A549 (cell line): ENCODE measurements around the gene SART3. TPM values are rescaled to one million over a fixed set of nuclear protein-coding genes. Genes with fewer than 3 reads are reported as not detected.

Experiments
- ATAC-seq, 2 experiments: fragments of 200-7000 bp in 1 of 2; fragments of >200 bp in 1 of 2; cut with Nextera tagmentation in 1 of 2; cut with Tn5 transposase in 1 of 2; 3 replicates each; pipeline versions ENCODE4 v1.8.0 to v1.9.1; 2018 to 2020; ENCODE audit warnings: mild to moderate bottlenecking in 1 of 2, moderate library complexity in 1 of 2
- CTCF ChIA-PET: fragments of 300-600 bp; sonication (Branson Sonifier 250); formaldehyde crosslinking; extraction: SDS; loops from one replicate; lab custom pipeline; 2021; ENCODE audit warnings: antibody characterized with exemption, inconsistent platforms; lab: Yijun Ruan, JAX
- POLR2A ChIA-PET: fragments of 350-600 bp; formaldehyde crosslinking; extraction: SDS; loops from one replicate; lab custom pipeline; 2021; ENCODE audit warnings: antibody characterized with exemption, inconsistent platforms; lab: Yijun Ruan, JAX
- DNase-seq, 2 experiments: peaks; one replicate each; pipeline versions ENCODE4 v3.0.0 to v3.0.0-alpha.2; 2011 to 2016; ENCODE audit warnings: low read depth in 1 of 2, low spot score in 1 of 2
- FAIRE-seq: peaks from 2 replicates; lab custom pipeline; 2011; peaks lifted over from hg19 to GRCh38; lab: Jason Lieb, UNC
- H3K27ac ChIP-seq, 2 experiments: fragments of >200 bp; sonication (Bioruptor Twin); formaldehyde crosslinking; 3 replicates each; pipeline ENCODE4 v1.5.1; 2016 to 2017
- H3K4me1 ChIP-seq: fragments of >200 bp; sonication (Bioruptor Twin); formaldehyde crosslinking; 3 replicates; pipeline ENCODE4 v1.6.1; 2016
- H3K4me2 ChIP-seq: fragments of >200 bp; sonication (Bioruptor Twin); formaldehyde crosslinking; 3 replicates; pipeline ENCODE4 v1.6.1; 2016
- H3K4me3 ChIP-seq: fragments of >200 bp; sonication (Bioruptor Twin); formaldehyde crosslinking; 3 replicates; pipeline ENCODE4 v1.5.1; 2016
- H3K9me3 ChIP-seq: fragments of >200 bp; sonication (Bioruptor Twin); formaldehyde crosslinking; 3 replicates; pipeline ENCODE4 v1.6.1; 2016
- BHLHE40 ChIP-seq: IDR thresholded peaks from 2 replicates; pipeline ENCODE4 v1.6.1; 2012; ENCODE audit warnings: low read depth, low read length, inconsistent platforms
- CBX8 ChIP-seq: fragments of 200-600 bp; sonication (generic); IDR thresholded peaks from 2 replicates; pipeline ENCODE4 v1.6.1; 2016
- EHF ChIP-seq: fragments of 250-450 bp; sonication (Bioruptor Pico); IDR thresholded peaks from 2 replicates; pipeline ENCODE4 v1.5.0; 2020; ENCODE audit warnings: mild to moderate bottlenecking
- EHMT2 ChIP-seq: fragments of 200-600 bp; sonication (generic); IDR thresholded peaks from 2 replicates; pipeline ENCODE4 v1.6.1; 2016; ENCODE audit warnings: antibody characterized with exemption, low read depth, mild to moderate bottlenecking, moderate library complexity
- HOXB5 ChIP-seq: fragments of 250-450 bp; sonication (Bioruptor Pico); IDR thresholded peaks from 2 replicates; pipeline ENCODE4 v1.5.0; 2020; ENCODE audit warnings: mild to moderate bottlenecking, moderate library complexity
- JUNB ChIP-seq: fragments of >200 bp; sonication (Bioruptor Twin); formaldehyde crosslinking; IDR thresholded peaks from 2 replicates; pipeline ENCODE4 v1.6.1; 2016
- KDM5A ChIP-seq: fragments of 200-600 bp; sonication (generic); IDR thresholded peaks from 2 replicates; pipeline ENCODE4 v1.6.1; 2016; ENCODE audit warnings: antibody characterized with exemption, mild to moderate bottlenecking
- NR3C1 ChIP-seq: fragments of >200 bp; sonication (Bioruptor Twin); formaldehyde crosslinking; IDR thresholded peaks from 3 replicates; pipeline ENCODE4 v1.6.1; 2017
- RARB ChIP-seq: fragments of 250-450 bp; sonication (Bioruptor Pico); IDR thresholded peaks from 2 replicates; pipeline ENCODE4 v1.8.0; 2021; ENCODE audit warnings: mild to moderate bottlenecking, moderate library complexity
- RFX5 ChIP-seq: fragments of 450-650 bp; IDR thresholded peaks from 2 replicates; pipeline ENCODE4 v1.7.1; 2014; ENCODE audit warnings: antibody characterized with exemption, mild to moderate bottlenecking, moderate library complexity
- SMC3 ChIP-seq: fragments of >200 bp; sonication (Bioruptor Twin); formaldehyde crosslinking; IDR thresholded peaks from 3 replicates; pipeline ENCODE4 v1.6.1; 2018; ENCODE audit warnings: inconsistent platforms
- TFCP2L1 ChIP-seq: fragments of 250-450 bp; sonication (Bioruptor Pico); IDR thresholded peaks from 2 replicates; pipeline ENCODE4 v1.5.0; 2021; ENCODE audit warnings: mild to moderate bottlenecking
- TP53 ChIP-seq: fragments of 250-450 bp; sonication (Bioruptor Pico); IDR thresholded peaks from 2 replicates; pipeline ENCODE4 v1.5.0; 2021; ENCODE audit warnings: mild to moderate bottlenecking, moderate library complexity
- WGBS: methylation state at CpG from one replicate; pipeline ENCODE4 v1.1.6; 2017; ENCODE audit errors: missing lambda C conversion rate; 5-methylcytosine and 5-hydroxymethylcytosine counted together
- polyA plus RNA-seq, 4 experiments: library from polyadenylated mRNA; depleted of rRNA in 3 of 4; stranded (reverse); fragments of >200 nt; fragmentation: RNase III in 1 of 4; extraction: RNeasy Plus Mini Kit Qiagen cat#74134 plus additional on column Dnase treatment in 1 of 4; gene quantifications; 2 replicates in 3 of 4; 3 replicates in 1 of 4; pipeline ENCODE4 v1.2.3, GENCODE V29; 2011 to 2017
- TF ChIP-seq, protein P1 (sequence below): fragments of >200 bp; sonication (Bioruptor Twin); formaldehyde crosslinking; IDR thresholded peaks from 3 replicates; pipeline ENCODE4 v1.6.1; 2016
- TF ChIP-seq, protein P2 (sequence below): fragments of 250-450 bp; sonication (Bioruptor Pico); IDR thresholded peaks from 2 replicates; pipeline ENCODE4 v1.5.0; 2021; ENCODE audit warnings: mild to moderate bottlenecking, moderate library complexity, borderline replicate concordance
- TF ChIP-seq, protein P3 (sequence below): IDR thresholded peaks from 2 replicates; pipeline ENCODE4 v1.6.1; 2012
- TF ChIP-seq, protein P4 (sequence below): fragments of >200 bp; sonication (Bioruptor Twin); formaldehyde crosslinking; IDR thresholded peaks from 3 replicates; pipeline ENCODE4 v1.5.1; 2016
- TF ChIP-seq, protein P5 (sequence below): fragments of 150-350 bp; IDR thresholded peaks from 2 replicates; pipeline ENCODE4 v1.6.1; 2014; ENCODE audit warnings: low read depth, mild to moderate bottlenecking, low read length

SART3 gene
- polyA plus RNA-seq, 2 of the 4 experiments (the other 2 are of a cell fraction): 52.7 to 77.2 TPM

DNA sequence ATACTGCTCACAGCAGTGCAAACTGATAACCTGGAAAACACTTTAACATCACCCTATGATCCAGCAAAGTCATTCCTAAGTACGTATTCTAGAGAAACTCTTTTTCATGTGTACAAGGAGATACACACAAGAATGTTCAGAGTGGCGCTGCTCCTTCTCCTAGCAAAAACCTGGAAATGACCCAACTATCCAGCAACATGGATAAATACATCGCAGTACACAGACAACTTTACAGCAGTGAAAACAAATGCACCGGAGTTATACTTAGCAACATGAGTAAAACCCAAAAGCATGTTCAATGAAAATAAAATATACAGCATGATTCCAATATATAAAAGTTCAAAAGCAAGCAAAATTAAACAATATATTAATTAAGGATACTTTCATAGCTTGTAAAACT lies 18.7 kb downstream of the SART3 start:
- DNase-seq (no peak), FAIRE-seq (no peak), ATAC-seq (no peak)
- ChIA-PET POLR2A (no interaction called here), CTCF (no interaction called here)
- Histone ChIP-seq H3K4me1 (no peaks in the 10 kb centered on the region), H3K4me3 (no peak overlapping the region), H3K27ac (no peak overlapping the region), H3K4me2 (no peak overlapping the region), H3K9me3 (no peaks in the 10 kb centered on the region)
- TF ChIP-seq, protein P1, sequence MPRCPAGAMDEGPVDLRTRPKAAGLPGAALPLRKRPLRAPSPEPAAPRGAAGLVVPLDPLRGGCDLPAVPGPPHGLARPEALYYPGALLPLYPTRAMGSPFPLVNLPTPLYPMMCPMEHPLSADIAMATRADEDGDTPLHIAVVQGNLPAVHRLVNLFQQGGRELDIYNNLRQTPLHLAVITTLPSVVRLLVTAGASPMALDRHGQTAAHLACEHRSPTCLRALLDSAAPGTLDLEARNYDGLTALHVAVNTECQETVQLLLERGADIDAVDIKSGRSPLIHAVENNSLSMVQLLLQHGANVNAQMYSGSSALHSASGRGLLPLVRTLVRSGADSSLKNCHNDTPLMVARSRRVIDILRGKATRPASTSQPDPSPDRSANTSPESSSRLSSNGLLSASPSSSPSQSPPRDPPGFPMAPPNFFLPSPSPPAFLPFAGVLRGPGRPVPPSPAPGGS: no peak
- WGBS: 89% methylated on average over 4 of the region's 4 CpGs

DNA sequence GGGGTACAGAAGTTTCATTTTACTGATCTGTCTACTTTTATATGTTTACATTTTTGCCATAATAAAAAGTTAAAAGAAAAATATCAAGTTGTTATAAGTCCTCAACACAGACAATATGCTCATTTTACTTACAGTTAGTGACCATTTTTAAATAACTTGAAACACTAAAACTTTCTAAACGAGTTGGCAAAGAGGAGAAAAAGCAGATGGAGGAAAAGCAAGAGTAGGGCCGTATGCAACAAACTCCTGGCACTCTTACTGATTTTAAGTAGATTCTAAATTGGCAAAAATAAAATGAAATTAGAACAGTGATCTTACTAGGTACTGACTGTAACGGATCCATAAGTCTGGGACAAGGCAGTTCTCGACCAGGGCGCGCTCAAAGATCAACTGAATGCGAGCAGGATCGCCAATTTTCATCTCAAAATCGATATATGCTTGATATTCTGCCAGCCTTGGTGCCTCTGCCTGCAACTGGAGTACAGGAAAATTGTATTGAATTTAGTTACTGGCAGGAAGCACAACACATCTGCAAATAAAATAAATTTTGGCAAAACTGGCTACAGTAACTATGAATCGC lies 22.3 kb downstream of the SART3 start:
- CTCF ChIA-PET: no interaction called here
- ATAC-seq: no peak
- POLR2A ChIA-PET: no interaction called here
- Histone ChIP-seq H3K4me3 (no peak overlapping the region), H3K27ac (no peak overlapping the region), H3K9me3 (no peaks in the 10 kb centered on the region)
- TF ChIP-seq, protein P2, sequence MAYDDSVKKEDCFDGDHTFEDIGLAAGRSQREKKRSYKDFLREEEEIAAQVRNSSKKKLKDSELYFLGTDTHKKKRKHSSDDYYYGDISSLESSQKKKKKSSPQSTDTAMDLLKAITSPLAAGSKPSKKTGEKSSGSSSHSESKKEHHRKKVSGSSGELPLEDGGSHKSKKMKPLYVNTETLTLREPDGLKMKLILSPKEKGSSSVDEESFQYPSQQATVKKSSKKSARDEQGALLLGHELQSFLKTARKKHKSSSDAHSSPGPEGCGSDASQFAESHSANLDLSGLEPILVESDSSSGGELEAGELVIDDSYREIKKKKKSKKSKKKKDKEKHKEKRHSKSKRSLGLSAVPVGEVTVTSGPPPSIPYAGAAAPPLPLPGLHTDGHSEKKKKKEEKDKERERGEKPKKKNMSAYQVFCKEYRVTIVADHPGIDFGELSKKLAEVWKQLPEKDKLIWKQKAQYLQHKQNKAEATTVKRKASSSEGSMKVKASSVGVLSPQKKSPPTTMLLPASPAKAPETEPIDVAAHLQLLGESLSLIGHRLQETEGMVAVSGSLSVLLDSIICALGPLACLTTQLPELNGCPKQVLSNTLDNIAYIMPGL (CRISPR knock-in tag): no peak
- TF ChIP-seq JUNB (no peak), BHLHE40 (no peak), KDM5A (no peak), TFCP2L1 (no peak), EHMT2 (no peak)
- TF ChIP-seq, protein P3, sequence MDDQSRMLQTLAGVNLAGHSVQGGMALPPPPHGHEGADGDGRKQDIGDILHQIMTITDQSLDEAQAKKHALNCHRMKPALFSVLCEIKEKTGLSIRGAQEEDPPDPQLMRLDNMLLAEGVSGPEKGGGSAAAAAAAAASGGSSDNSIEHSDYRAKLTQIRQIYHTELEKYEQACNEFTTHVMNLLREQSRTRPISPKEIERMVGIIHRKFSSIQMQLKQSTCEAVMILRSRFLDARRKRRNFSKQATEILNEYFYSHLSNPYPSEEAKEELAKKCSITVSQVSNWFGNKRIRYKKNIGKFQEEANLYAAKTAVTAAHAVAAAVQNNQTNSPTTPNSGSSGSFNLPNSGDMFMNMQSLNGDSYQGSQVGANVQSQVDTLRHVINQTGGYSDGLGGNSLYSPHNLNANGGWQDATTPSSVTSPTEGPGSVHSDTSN: no peak
- TF ChIP-seq, all 56 proteins: peak for 0
- DNase-seq (no peak), FAIRE-seq (no peak)
- 92% methylated on average over 10 of the region's 10 CpGs for WGBS
- Histone ChIP-seq H3K4me2 (no peak overlapping the region), H3K4me1 (no peaks in the 10 kb centered on the region)

DNA sequence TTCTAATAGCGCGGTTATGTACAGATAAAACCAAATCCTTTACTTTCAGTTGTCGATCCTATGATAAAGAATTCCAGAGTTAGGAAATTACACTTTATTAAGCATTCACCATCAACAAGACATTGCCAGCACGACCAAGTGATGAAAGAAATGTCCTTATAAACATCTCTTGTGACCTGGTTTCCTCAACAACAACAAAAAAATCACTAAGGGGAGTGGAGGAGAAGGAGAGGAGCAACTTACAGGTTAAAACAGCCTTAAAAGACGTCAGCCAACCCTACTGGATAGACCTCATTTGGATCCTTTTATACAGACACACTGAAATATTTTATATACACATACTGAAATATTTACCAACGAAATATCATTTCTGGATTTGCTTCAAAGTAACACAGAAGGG lies 22.8 kb downstream of the SART3 start:
- ChIA-PET CTCF (interaction anchor here (1.3 kb wide), 1 partner anchor 25 kb away, joined by 3 read pairs; no protein-coding TSS in a partner anchor), POLR2A (no interaction called here)
- WGBS: 77% methylated on average over 6 of the region's 6 CpGs
- Histone ChIP-seq H3K4me1 (no peaks in the 10 kb centered on the region), H3K27ac (no peak overlapping the region), H3K4me3 (no peak overlapping the region), H3K9me3 (no peaks in the 10 kb centered on the region), H3K4me2 (no peak overlapping the region)
- DNase-seq (no peak), ATAC-seq (no peak), FAIRE-seq (no peak)
- TF ChIP-seq RARB (no peak), CBX8 (no peak), HOXB5 (no peak), EHF (CRISPR knock-in tag) (no peak), TP53 (no peak), NR3C1 (no peak), SMC3 (no peak), RFX5 (no peak)
- TF ChIP-seq, protein P1: no peak
- TF ChIP-seq, protein P4, sequence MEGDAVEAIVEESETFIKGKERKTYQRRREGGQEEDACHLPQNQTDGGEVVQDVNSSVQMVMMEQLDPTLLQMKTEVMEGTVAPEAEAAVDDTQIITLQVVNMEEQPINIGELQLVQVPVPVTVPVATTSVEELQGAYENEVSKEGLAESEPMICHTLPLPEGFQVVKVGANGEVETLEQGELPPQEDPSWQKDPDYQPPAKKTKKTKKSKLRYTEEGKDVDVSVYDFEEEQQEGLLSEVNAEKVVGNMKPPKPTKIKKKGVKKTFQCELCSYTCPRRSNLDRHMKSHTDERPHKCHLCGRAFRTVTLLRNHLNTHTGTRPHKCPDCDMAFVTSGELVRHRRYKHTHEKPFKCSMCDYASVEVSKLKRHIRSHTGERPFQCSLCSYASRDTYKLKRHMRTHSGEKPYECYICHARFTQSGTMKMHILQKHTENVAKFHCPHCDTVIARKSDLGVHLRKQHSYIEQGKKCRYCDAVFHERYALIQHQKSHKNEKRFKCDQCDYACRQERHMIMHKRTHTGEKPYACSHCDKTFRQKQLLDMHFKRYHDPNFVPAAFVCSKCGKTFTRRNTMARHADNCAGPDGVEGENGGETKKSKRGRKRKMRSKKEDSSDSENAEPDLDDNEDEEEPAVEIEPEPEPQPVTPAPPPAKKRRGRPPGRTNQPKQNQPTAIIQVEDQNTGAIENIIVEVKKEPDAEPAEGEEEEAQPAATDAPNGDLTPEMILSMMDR: no peak
- TF ChIP-seq, protein P2 (CRISPR knock-in tag): no peak
- TF ChIP-seq, protein P5, sequence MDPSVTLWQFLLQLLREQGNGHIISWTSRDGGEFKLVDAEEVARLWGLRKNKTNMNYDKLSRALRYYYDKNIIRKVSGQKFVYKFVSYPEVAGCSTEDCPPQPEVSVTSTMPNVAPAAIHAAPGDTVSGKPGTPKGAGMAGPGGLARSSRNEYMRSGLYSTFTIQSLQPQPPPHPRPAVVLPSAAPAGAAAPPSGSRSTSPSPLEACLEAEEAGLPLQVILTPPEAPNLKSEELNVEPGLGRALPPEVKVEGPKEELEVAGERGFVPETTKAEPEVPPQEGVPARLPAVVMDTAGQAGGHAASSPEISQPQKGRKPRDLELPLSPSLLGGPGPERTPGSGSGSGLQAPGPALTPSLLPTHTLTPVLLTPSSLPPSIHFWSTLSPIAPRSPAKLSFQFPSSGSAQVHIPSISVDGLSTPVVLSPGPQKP: no peak
